GM12878 (cell line): ENCODE results near the gene ANP32A. TPM values are rescaled to one million over a fixed set of nuclear protein-coding genes. Genes with fewer than 3 reads are reported as not detected.

Source experiments
- ATAC-seq: fragments of 200-7000 bp; cut with Tn5 transposase; 3 replicates; pipeline ENCODE4 v1.9.1; 2020; ENCODE audit warnings: mild to moderate bottlenecking, moderate library complexity
- BruUV-seq: library from RNA; stranded (reverse); fragments of 400-500 nt; replicated peaks from 2 replicates; lab custom pipeline; 2021; lab: Mats Ljungman, UMichigan
- CTCF ChIA-PET: fragments of 300-600 bp; sonication (Branson Sonifier 250); formaldehyde crosslinking; extraction: SDS; loops from one replicate; lab custom pipeline; 2021; ENCODE audit warnings: inconsistent platforms; lab: Yijun Ruan, JAX
- POLR2A ChIA-PET: fragments of 350-600 bp; formaldehyde crosslinking; extraction: SDS; loops from one replicate; lab custom pipeline; 2021; ENCODE audit warnings: inconsistent platforms; lab: Charles Lee
- RAD21 ChIA-PET: fragments of 300-600 bp; sonication (Branson Sonifier 250); formaldehyde crosslinking; loops from one replicate; lab custom pipeline; 2023; ENCODE audit warnings: antibody characterized with exemption; ENCODE audit not compliant: unreplicated experiment; lab: Charles Lee
- SMC1A ChIA-PET: fragments of 300-600 bp; sonication (Branson Sonifier 250); formaldehyde crosslinking; loops from one replicate; lab custom pipeline; 2023; ENCODE audit not compliant: unreplicated experiment, uncharacterized antibody; lab: Charles Lee
- DNase-seq: peaks from one replicate; pipeline ENCODE4 v3.0.0-alpha.2; 2011; ENCODE audit warnings: low read depth, low spot score
- FAIRE-seq: peaks from 3 replicates; lab custom pipeline; 2011; peaks lifted over from hg19 to GRCh38; lab: Jason Lieb, UNC
- H2AFZ ChIP-seq: 2 replicates; pipeline ENCODE4 v1.6.0; 2011; ENCODE audit warnings: low read depth, low read length, control low read depth; ENCODE audit not compliant: control insufficient read depth
- H3K27ac ChIP-seq: 2 replicates; pipeline ENCODE4 v1.5.1; 2011; ENCODE audit warnings: control low read depth; ENCODE audit not compliant: control insufficient read depth, insufficient read depth
- H3K27me3 ChIP-seq, 2 experiments: replicated peaks in 1 of 2; 2 replicates each; pipeline versions ENCODE4 v1.6.0 to v1.6.1; 2011; ENCODE audit warnings: low read length in 1 of 2; ENCODE audit not compliant: control insufficient read depth in 2 of 2, insufficient read depth in 2 of 2
- H3K36me3 ChIP-seq, 2 experiments: 2 replicates each; pipeline ENCODE4 v1.5.1; 2011; ENCODE audit warnings: low read length in 1 of 2; ENCODE audit not compliant: control insufficient read depth in 2 of 2, insufficient read depth in 2 of 2
- H3K4me1 ChIP-seq: 2 replicates; pipeline ENCODE4 v1.6.1; 2011; ENCODE audit warnings: mild to moderate bottlenecking, low read length, moderate library complexity, mixed read lengths; ENCODE audit not compliant: control insufficient read depth, insufficient read depth
- H3K4me2 ChIP-seq: 2 replicates; pipeline ENCODE4 v1.6.0; 2011; ENCODE audit warnings: control low read depth; ENCODE audit not compliant: control insufficient read depth, insufficient read depth
- H3K4me3 ChIP-seq: fragments of 200-600 bp; sonication (generic); 2 replicates; pipeline ENCODE4 v1.5.1; 2016
- H3K79me2 ChIP-seq: 2 replicates; pipeline ENCODE4 v1.6.0; 2011; ENCODE audit warnings: low read length; ENCODE audit not compliant: control insufficient read depth, insufficient read depth
- H3K9ac ChIP-seq: 2 replicates; pipeline ENCODE4 v1.8.0; 2011; ENCODE audit warnings: low read length, control low read depth, mixed read lengths; ENCODE audit not compliant: control insufficient read depth, insufficient read depth
- H3K9me3 ChIP-seq: replicated peaks from 3 replicates; pipeline ENCODE4 v1.5.1; 2011; ENCODE audit warnings: mild to moderate bottlenecking, low read length; ENCODE audit not compliant: control insufficient read depth, insufficient read depth
- H4K20me1 ChIP-seq: 2 replicates; pipeline ENCODE4 v1.6.0; 2011; ENCODE audit not compliant: control insufficient read depth, insufficient read depth
- IRF4 ChIP-seq: IDR thresholded peaks from 2 replicates; pipeline ENCODE4 v1.6.1; 2011; ENCODE audit warnings: low read depth, low read length
- MYB ChIP-seq: fragments of 150-350 bp; IDR thresholded peaks from 2 replicates; pipeline ENCODE4 v1.6.1; 2014; ENCODE audit warnings: mild to moderate bottlenecking, low read depth, low read length, borderline replicate concordance
- POLR2AphosphoS5 ChIP-seq: IDR thresholded peaks from 2 replicates; pipeline ENCODE4 v1.6.1; 2011; ENCODE audit warnings: mild to moderate bottlenecking, low read length, inconsistent platforms
- ZNF592 ChIP-seq: fragments of 450-650 bp; IDR thresholded peaks from 2 replicates; pipeline ENCODE4 v1.6.1; 2017; ENCODE audit warnings: mild to moderate bottlenecking, moderate library complexity
- WGBS: methylation state at CpG from one replicate; pipeline ENCODE4 v1.1.6; 2016; ENCODE audit warnings: low lambda C conversion rate; ENCODE audit not compliant: insufficient replicate concordance, insufficient coverage; ENCODE audit errors: missing lambda C conversion rate; 5-methylcytosine and 5-hydroxymethylcytosine counted together
- in situ Hi-C: fragments of 300-500 bp; cut with MboI; formaldehyde crosslinking; loops from 9 replicates; pipeline ENCODE4 v1.14.3; 2018; ENCODE audit warnings: mixed read lengths
- intact Hi-C: fragments of 100-400 bp; cut with micrococcal nuclease; formaldehyde crosslinking; loops from one replicate; pipeline ENCODE4 v1.14.2; 2022; ENCODE audit not compliant: unreplicated experiment
- polyA plus RNA-seq, 11 experiments: library from polyadenylated mRNA; depleted of rRNA in 4 of 11; unstranded in 6 of 11; stranded (reverse) in 5 of 11; fragments of >200 nt; fragmentation: Nextera tagmentation in 4 of 11; fragmentation: Illumina TruSeq in 1 of 11; extraction: Ambion mirVana in 4 of 11; extraction: Trizol in 1 of 11; gene quantifications; 1 replicate in 1 of 11; 2 replicates in 10 of 11; pipeline versions ENCODE4 v1.2.1 to v1.2.3, GENCODE V29; 2011 to 2016; ENCODE audit warnings: inconsistent platforms in 2 of 11, missing spikeins in 2 of 11, low read depth in 1 of 11
- total RNA-seq, 4 experiments: library from RNA; depleted of rRNA in 3 of 4; stranded (reverse); fragments of >200 nt in 3 of 4; fragmentation: Illumina TruSeq in 1 of 4; extraction: Trizol in 1 of 4; gene quantifications; 2 replicates each; pipeline versions ENCODE4 v1.2.1 to v1.2.3, GENCODE V29; 2013 to 2021

Gene ANP32A
- total and polyA plus RNA-seq, 10 of the 15 experiments (the other 5 are each of a cell fraction or from before 2014, with no cell fraction given): 29.6 to 666 (median 234) TPM

GRCh38 chr15:68849497-68849896, 28.8 kb upstream of the ANP32A start:
- H3K27ac ChIP-seq: no peak overlapping the region
- H2AFZ ChIP-seq: no peak overlapping the region
- DNase-seq (no peak), FAIRE-seq (no peak), ATAC-seq (no peak)
- TF ChIP-seq ZNF592 (no peak), POLR2AphosphoS5 (no peak), MYB (no peak), IRF4 (no peak)
- no TSS peak for BruUV-seq
- no peaks in the 10 kb centered on the region for H4K20me1 ChIP-seq
- no peaks in the 10 kb centered on the region for H3K36me3 ChIP-seq
- WGBS: 33% methylated on average over 2 of the region's 2 CpGs
- ChIA-PET CTCF (no interaction called here), SMC1A (no interaction called here), RAD21 (no interaction called here), POLR2A (no interaction called here)
- no peak overlapping the region for H3K4me3 ChIP-seq
- H3K4me2 ChIP-seq: no peak overlapping the region
- H3K9ac ChIP-seq: no peak overlapping the region
- in situ Hi-C loops: no loop called here
- H3K9me3 ChIP-seq: no peaks in the 10 kb centered on the region
- H3K79me2 ChIP-seq: no peaks in the 10 kb centered on the region
- intact Hi-C loops: no loop called here
- no peaks in the 10 kb centered on the region for H3K4me1 ChIP-seq
- H3K27me3 ChIP-seq: peaks cover 0 to 2% of the 10 kb centered on the region in 2 experiments; a peak in 3 of 4 replicates
